C4-2B (cell line): Measurements from ENCODE around the gene DUSP1.
"Not testable (repeated sequence)": the region's sequence is repeated elsewhere in the genome, so short reads cannot be mapped to it uniquely, and the experiment has no call there.

ENCODE experiments used
- ZFX ChIP-seq: fragments of 450-650 bp; IDR thresholded peaks from 2 replicates; pipeline ENCODE4 v1.6.1; 2017
- TF ChIP-seq, protein P1 (sequence below): fragments of 450-650 bp; conservative IDR thresholded peaks from 2 replicates; pipeline ENCODE4 v1.5.1; 2017; ENCODE audit warnings: mild to moderate bottlenecking

DNA sequence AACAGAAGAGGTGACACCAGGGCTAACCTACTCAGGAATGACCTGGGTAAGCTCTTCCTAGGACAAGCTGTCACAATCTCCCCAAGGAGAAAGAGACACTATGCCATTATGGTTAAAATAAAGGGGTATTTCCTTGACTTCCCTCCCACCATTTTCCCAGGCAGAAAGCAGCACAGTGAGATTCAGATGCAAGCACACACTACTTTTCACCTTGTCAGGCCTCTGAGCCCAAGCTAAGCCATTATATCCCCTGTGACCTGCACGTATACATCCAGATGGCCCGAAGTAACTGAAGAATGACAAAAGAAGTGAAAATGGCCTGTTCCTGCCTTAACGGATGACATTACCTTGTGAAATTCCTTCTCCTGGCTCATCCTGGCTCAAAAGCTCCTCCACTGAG, 16.5 kb upstream of the DUSP1 start:
- TF ChIP-seq, protein P1, sequence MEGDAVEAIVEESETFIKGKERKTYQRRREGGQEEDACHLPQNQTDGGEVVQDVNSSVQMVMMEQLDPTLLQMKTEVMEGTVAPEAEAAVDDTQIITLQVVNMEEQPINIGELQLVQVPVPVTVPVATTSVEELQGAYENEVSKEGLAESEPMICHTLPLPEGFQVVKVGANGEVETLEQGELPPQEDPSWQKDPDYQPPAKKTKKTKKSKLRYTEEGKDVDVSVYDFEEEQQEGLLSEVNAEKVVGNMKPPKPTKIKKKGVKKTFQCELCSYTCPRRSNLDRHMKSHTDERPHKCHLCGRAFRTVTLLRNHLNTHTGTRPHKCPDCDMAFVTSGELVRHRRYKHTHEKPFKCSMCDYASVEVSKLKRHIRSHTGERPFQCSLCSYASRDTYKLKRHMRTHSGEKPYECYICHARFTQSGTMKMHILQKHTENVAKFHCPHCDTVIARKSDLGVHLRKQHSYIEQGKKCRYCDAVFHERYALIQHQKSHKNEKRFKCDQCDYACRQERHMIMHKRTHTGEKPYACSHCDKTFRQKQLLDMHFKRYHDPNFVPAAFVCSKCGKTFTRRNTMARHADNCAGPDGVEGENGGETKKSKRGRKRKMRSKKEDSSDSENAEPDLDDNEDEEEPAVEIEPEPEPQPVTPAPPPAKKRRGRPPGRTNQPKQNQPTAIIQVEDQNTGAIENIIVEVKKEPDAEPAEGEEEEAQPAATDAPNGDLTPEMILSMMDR = not testable (repeated sequence)
- not testable (repeated sequence) for TF ChIP-seq ZFX
